ENCODE measurements around the gene TSPAN16.
"Not testable (repeated sequence)": the region's sequence is repeated elsewhere in the genome, so short reads cannot be mapped to it uniquely, and the experiment has no call there.

Gene TSPAN16

DNA sequence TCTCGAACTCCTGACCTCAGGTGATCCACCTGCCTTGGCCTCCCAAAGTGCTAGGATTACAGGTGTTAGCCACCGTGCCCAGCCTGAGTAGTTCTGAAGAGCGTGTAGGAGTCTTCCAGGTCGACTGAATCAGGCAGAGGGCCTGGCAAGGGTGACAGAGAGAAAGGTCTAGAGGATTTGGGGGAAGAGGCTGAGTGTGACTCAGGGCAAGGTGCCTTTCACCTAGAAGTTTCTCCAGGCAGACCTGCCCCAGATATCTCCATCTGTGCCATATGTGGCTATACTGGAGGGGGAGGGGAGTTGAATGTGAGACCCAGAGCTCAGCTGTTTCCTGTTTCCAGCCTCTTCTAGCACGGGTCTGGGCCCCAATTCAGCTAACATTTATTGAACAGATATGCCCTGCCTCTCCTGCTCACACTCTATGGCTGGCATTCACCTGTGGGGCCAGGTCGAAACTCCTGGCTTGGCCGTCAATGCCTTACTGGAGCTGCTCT lies 51.6 kb downstream of the TSPAN16 start:
- DNase-seq: no peak

- no peak for DNase-seq
Measured at GRCh38 chr19:11349171-11349570, 53.2 kb downstream of the TSPAN16 start.

GRCh38 chr19:11354102-11354501 lies 58.1 kb downstream of the TSPAN16 start:
- not testable (repeated sequence) for DNase-seq

DNA sequence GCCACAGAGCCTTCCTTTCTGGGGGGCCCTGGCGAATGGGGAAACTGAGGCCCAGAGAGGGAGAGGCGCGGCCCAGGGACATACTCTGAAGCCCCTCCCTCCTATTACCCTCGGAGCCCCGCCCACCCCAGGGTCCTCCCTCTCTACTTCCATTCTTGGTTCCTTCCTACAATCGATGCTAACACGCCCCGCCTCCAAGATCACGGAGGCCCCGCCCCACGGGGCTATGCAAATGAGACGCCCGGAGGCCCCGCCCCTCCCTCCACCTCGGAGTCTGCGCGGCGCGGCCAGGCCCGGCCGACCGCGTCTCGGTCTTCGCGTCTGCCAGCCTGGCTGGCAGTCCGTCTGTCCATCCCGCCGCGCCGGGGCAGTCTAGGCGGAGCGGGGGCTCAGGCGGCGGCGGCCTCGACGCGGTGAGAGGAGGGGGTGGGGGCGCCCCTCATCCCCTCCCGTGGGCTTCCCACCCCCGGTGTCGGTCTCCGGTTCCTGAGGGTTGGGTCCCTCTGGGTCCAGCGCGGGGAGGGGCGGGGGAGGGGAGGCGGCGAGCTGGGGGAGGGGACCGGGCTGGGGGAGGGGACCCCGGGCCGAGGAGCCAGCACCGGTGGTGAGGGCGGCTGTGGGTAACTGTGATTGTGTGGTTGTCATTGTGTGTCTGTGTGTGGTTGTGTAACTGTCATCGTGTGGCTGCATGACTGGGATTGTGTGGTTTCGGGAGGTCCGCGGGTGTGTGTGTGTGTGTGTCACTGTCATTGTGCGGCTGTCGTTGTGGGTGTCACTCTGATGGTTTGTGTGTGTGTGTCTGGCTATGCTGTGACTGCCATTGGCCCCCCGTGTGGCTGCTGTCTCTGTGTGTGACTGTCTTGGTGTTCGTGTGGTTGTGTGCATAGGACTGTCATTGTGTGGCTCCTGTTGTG lies 59.5 kb downstream of the TSPAN16 start, which contains the start of gene PLPPR2:
TSS of gene PLPPR2 (plus strand) at position 273 of the 914 bp plus-strand sequence. CDS start 2,242 bp downstream, outside the sequence.
- peak; percentile 90 for DNase-seq

DNA sequence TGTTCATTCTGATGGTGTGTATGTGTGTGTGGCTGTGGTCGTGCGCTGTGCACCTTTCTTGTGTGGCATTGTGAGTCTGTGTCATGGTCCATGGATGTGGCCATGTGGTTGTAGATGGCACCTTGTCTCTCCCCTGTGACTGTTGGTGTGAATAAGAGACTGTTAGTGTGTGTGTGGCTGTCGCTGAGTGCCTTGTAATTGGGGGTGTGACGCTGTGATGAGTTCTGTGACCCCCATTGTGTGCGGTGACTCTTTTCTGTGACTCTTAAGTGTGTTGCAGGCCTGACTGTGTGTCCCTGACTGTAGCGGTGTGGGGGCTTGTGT lies 60.1 kb downstream of the TSPAN16 start:
- DNase-seq: no peak

DNA sequence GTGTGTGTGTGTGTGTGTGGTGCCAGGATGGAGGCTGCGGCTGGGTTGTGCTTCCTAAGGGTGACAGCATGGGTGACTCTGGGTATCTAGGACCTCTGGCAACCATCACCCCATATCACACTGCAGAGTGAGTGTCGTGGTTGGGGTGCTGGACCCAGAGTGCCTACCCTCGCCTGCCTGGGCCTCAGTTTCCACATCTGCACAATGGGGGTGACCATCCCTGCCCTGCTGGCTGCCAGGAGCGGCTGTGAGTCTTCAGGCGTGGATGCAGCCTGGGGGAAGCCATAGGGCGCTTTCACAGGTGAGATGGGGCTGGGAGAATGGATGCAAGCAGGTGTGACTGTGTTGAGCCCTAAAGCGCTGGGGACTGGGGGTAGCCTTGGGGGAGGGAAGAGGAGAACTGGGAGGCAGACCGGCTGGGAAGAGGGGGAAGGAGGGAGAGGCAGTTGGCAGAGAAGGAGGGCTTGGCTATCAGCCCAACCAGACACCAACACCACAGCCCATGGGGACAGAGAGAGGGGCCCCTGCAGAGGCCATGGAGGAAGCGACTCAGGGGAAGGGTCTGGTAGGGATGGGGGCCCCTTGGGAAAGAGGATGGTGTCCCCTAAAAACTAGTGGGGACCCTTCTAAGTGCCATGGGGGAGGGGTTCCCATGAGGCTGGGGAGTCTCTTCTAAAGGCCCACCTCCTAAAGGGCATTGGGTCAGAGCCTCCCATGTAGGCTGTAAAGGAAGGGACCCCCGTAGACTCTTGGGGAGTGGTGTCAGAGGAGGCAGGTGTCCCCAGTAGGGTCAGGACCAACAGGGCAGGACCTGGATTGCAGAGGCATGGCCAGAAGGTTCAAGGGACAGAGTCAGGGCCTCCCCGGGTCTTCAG lies 61.0 kb downstream of the TSPAN16 start:
- DNase-seq: no peak

- no peak for DNase-seq
Measured at GRCh38 chr19:11359421-11359820, 63.5 kb downstream of the TSPAN16 start.

- no peak for DNase-seq
Measured at GRCh38 chr19:11361037-11361770, 65.2 kb downstream of the TSPAN16 start.

DNA sequence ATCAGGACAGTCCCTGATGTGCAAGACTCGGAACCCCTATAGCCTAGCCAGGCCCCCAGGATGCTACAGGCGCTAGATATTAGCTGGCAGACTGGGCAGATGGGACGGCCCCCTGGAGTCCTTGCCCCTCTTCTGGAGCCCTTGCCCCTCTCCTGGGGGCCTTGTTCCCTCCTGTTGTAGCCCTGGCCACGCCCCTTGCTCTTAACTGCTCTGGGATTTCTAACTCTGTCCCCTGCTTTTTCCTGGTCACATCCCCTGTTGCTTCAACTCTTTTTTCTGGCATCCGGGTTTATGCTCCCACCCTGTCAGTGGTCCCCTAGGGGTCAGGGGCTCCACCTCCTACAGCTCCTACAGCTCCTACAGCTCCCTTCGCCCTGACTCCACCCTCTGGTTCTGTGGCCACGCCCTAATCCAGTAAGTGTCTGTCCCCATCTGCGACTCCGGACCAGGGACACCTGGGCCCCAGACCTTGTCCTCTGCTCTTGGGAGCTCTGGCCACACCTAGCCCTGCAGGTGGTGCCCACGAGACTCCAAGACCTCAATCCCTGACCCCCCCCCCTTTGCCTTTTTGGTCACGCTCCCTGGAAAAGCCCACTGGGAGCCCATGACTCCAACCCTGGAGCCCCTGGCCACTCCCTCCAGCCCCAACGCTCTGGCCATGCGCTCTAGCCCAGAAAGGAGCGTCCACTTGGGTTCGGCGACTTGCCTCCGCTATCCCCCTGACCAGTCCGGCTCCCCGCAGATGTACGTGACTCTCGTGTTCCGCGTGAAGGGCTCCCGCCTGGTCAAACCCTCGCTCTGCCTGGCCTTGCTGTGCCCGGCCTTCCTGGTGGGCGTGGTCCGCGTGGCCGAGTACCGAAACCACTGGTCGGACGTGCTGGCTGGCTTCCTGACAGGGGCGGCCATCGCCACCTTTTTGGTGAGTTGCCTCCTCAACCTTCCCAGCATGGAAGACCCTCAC lies 66.1 kb downstream of the TSPAN16 start:
- no peak for DNase-seq

- no peak for DNase-seq
Measured at GRCh38 chr19:11363881-11364280, 67.9 kb downstream of the TSPAN16 start.

- no peak for DNase-seq
Measured at GRCh38 chr19:11364296-11364904, 68.4 kb downstream of the TSPAN16 start.

DNA sequence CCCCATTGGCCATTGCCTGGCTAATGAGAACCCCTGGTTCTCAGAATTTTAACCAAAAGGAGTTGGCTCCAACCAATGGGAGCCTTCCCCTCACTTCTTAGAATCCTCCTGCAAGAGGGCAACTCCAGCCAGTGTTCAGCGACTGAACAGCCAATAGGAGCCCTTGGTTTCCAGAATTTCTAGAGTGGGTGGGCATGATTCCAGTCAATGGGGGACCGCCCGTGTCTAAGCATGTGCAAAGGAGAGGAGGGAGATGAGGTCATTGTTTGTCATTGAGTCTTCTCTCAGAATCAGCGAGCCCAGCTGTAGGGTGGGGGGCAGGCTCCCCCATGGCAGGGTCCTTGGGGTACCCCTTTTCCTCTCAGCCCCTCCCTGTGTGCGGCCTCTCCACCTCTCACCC lies 69.0 kb downstream of the TSPAN16 start:
- DNase-seq: no peak
